ENCODE measurements around the gene GPR148.

GPR148 gene

DNA sequence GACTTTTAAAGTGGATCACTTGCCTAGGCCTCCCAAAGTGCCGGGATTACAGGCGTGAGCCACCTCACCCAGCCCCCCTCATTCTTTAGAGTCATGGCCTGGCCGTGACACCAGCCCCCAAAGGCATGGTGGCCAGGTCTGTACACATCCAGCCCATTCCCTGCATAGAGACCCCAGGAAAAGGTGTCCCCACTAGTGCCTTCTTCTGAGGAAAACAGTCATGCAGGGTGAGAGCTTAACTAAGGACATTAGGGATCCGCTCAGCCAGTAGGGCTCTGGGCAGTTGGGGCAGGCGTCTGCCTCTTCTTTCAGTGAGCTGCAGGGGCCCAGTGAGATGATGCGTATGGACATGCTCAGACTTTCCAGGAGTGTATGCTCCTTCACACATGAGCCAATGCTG, 20.8 kb downstream of the GPR148 start:
- DNase-seq (ENCODE audit: low spot score), result no peak

DNA sequence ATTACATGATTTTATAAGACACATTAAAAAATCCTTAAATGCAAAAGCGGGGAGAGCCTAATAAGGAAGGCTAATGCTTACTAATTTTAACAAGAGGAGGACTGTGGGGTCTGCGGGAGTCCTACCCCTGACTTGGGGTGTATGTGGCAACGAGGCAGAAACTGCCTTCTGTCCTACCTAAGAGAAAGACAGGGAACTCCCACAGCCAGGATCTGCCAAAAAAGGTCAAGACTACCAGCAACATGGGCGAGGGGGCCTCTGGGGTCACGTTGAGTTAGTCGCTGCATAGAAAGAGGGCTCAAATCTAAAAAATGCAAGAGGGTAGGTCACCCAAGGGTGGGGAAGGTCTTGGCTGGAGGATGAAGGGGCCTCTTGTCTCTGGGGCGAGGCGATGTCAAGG, 25.9 kb downstream of the GPR148 start:
- DNase-seq (ENCODE audit: low spot score), result no peak

DNA sequence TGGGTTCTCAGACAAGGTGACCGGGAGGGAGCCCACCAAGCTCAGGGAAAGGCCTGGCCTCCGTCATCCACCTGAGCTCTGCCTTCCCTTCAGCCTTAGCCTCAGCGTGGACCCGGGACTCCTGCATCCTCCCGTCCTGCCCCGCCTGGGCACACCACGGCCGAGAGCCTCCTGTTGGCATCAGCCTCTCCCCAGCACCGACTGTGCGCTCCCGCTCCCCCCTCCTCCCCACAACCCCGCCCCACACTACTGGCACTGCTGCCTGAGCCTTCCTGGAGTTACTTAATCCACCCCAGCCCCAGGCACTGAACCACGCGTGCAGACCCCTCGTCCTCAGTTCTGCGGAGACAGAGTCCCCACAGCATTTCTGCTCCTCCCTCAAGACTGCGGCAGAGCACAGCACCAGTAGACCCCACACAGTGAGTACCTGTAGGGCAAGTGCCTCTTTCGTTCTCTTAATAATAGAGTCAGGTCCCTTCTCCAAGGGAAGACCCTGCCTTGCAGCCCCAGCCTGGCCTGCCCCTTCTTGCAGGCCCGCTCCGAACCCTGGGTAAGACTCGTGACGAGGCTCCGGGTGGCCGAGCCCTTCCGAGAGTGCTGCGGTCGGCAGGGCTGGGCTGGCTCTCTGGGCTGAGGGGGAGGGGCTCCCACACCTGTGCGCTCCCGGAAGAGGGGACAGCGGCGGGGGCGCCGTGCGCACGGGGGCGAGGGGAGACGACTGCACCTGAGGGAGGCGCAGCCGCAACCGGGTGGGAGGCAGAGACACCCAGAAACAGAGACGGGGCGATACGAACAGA, 26.6 kb downstream of the GPR148 start, which contains the start of gene AMER3:
AMER3 (plus strand) TSS at position 285 of the 797 bp plus-strand sequence. CDS start 6,533 bp downstream, outside the sequence.
- no peak for DNase-seq (ENCODE audit: low spot score)

DNA sequence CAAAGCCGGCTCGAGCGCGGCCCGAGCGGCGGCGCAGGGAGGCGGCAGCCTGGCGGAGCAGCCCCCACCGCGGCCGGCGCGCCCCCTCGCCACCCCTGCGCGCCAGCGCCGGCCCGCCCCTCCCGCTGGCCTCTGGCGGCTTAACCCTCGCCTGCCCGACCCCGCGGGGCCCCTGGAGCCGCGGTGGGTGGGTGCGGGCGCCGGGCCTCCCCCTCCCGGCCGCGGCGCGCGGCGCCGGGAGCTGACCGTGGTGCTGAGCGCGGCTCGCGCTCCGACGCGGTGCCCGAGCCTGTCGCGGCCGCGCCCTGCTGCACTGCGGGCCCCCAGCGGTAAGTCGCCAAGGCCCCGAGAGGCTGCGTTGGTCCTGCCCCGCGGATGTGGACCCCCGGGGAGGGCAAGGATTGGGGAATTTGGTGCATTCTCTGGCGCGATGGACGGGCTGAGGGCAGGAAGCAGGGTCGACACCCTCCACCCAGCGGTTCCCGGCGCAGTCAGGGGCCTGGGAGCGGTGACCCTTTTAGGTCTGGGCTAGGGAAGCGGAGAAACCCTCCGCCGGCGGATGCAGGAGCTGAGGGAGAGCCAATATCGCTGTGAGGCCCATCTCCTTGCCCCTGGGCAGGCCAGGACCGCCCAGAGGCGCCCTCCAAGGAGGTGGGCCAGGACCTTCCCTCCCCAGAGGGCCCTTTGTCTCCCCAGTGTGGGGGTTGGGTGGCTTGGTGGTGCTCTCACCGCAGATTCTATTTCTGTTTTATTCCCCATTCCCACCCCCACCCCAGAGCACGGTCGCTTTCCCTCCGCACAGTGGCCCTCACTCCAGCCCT, 27.4 kb downstream of the GPR148 start:
- no peak for DNase-seq (ENCODE audit: low spot score)

DNA sequence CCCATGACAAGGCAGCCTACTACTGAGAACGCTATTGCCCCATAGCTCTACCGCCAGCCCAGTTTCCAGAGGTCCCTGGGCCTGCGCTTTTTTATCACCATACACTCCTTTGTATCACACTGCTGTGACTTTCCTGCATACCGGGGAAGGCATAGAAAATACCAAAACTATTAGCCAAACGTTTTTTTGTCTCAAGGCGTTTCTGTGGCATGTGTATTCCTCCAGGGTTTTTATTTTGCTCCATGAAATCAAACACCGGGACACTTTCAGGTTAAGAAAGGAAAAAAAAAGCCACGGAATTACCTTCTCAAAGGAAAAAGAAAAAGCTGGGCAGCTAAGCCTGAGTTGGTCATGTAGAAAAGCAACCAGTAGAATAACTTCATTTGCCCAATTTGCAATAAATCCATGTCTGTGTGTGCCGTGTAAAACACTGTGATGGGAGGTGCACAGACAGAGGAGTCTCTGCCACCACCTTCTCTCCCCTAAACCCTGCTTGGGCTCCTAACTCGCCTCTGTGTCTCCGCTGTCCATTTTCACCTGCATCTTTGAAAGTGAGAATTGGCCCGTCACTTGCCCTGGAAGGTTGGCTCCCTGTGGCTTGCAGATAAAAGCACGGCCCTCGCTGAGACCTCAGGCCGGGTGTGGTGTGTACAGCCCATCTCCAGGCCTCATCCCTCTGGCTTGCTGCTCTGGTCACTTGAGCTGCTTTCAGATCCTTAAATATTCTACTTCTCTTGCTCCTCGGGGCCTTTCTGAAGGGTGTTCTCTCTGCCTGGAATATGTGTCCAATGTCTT, 28.2 kb downstream of the GPR148 start:
- DNase-seq (ENCODE audit: low spot score), result no peak

DNA sequence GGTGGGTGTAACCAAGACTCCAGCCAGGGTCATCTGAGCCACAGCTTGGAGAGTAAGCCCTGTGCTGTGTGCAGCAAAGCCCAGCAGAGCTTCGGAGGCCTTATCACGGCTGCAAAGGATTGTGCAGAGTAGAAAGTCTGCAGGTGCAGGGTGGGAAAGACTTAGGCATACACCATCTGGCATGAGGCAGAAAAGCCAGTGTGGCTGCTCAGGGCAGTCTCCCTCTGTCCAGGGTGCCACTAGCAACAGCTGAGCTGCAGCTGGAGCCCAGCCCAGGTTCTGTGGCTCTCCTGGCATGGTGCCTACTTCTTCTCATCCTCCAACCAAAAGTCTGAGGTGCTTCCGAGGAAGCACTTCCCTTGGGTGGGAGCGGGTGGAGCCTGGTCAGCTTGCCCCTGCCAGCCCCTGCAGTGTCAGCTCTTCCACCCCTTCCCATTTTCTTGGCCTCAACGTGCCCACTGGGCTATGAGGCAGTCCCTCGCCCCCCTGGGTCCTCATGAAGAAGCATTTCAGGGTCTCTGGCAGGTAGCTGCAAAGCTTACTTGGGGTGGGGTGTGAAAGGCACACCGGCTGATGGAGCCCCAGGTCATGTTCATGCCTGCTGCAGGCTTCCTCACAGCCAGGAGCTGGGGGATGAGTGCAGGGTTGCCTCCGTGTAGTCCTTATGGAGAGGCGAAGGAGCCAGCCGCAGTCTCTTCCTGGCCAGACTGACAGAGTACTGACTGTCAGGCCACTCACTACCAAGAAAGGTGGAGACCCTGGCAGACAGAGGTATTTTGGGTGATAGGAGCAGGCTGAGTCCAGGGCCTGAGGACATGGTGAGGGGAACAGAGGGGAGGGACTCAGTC, 31.3 kb downstream of the GPR148 start:
- DNase-seq (ENCODE audit: low spot score), result no peak

DNA sequence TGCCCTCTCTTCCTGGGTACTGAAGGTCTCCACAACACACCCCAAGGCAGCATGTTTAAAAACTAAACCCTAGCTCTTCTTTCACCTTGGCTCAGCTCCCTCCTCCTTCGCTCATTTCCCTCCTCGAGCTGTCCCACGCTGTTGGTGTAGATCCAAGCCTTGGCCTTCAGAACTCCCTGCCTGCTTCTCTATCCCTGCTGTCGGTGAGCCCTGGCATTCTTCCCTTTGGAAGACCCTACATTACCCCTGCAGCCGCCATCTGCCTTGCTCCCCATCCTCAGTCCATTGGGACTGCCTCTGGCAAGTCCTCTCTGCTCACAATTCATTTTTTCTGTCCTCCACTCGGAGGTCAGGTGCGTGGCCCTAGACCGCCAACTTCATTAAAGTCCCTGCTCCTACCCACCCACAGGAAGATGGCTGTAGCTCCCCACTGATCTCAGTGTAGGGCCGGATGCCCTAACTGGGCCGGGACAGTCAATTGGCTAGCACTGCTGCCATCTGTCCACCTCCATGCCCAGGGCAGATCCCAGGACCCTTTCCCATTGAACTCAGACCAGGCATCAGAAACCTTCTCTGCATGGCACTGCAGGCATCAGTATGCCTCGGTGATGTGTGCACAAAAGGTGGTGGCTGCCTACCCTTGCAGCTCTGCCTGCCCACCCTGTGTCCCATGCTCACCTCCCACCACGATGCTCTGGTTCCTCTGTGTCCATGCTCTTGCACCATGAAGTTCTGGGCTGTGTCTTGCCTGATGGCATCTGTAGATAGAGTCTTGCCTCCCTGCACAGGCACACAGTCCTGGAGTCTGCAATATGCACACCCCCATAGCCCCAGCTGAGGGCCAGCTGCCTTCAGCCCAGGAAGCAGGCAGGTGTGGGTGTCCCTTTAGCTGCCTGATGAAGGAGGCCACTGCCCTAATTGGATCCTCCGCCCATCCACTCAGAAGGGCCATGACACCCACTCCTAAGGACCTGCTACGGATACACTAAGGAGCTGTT, 32.2 kb downstream of the GPR148 start:
- no peak for DNase-seq (ENCODE audit: low spot score)

DNA sequence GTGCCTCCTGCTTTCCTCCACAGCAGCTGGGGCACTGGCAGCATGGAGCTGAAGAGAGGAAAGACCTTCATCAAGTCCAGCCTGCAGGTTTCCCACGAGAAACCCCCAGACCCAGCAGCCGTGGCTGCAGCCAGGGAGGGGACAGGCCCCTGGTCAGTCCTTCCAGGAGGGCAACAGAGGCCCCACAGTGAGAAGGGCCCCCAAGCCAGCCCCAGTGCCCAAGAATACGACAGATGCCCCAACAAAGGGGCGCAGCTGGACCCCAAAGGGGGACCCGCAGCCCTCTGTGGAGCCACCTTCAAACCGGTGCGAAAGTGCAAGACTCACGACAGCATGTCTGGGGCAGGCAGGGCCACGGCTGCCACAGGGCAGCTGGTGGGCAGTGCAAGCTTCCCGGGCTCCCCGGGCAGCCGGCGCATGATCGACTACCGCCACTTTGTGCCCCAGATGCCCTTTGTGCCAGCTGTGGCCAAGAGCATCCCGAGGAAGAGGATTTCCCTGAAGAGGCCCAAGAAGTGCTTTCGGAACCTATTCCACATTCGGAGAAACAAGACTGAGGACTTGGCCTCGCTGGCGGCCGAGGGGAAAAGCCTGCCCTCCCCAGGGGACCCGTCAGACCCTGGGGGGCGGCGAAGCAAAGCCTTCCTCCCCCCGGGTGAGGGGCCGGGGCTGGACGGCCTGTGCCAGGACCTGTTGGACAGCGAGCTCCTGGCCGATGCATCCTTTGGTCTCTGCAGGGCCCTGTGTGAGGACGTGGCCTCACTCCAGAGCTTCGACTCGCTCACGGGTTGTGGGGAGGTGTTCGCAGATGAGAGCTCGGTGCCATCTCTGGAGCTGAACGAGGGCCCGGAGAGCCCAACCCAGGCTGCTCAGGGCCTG, 33.4 kb downstream of the GPR148 start:
- DNase-seq (ENCODE audit: low spot score), result no peak

DNA sequence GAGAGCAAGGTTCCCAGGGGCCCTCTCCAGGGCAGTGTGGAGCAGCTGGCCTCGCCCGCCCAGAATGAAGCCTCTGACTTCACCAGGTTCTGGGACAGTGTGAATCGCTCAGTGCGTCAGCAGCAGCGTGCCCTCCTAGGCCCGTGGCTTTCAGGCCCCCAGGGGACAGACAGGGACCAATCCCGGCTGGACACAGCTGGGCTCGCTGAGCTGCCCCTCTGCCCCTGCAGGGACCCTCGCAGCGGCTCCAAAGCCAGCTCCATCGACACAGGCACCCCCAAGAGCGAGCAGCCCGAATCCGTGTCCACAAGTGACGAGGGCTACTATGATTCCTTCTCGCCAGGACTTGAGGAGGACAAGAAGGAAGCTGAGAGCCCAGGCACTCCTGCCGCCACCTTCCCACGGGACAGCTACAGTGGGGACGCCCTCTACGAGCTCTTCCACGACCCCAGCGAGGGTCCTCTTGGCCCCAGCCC, 34.1 kb downstream of the GPR148 start:
- DNase-seq (ENCODE audit: low spot score), result no peak

DNA sequence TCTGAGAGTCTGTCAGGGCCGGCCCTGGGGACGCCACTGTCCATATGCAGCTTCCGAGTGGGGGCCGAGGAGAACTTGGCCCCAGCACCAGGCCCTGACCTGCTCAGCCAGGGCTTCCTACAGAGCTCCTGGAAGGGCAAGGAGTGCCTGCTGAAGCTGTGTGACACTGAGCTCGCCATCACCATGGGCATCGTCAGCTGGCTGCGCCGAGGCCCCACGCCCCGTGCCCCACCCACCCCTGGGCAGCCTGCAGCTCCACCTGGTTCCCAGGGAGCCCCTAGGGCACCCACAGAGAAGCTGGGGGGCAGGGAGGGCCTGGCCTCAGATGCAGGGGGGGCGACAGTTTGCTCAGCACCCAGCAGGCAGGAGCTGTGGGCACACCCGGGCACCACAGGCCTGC, 34.5 kb downstream of the GPR148 start:
- DNase-seq (ENCODE audit: low spot score), result no peak

DNA sequence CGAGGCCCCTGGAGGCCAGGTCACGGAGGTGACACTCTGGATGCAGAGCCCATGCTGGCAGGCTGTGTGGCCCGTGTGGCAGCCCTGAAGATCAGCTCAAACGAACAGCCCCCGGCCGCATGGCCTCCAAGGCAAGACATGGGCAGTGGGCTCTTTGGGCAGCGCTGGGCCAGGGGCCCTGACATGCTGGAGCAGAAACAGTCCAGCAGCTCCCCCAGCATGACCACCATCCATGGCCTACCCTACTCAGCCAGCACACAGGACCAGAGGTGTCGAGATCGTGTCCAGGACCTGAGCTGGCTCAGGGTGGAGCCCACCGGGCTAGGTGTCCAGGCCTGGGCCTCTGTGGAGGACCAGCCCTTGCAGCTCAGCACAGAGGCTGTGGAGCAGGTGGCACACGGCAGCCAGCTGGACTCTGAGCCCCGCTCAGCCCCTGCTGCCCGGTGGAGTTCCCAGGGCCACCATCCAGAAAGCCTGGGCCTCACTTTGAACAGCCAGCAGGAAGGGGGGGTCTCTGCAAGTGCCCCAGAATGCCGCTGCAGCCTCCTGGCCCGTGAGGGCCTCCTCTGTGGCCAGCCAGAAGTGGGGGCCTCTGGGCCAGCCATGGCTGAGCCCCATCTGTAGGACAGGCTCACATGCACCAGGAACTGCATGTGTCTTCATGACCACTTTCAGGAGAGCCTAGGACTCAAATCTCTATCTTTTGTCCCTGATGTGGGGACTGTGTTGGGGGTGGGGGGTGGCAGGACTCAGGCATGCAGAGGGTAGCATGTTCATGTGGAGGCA, 35.4 kb downstream of the GPR148 start:
- DNase-seq (ENCODE audit: low spot score), result no peak

DNA sequence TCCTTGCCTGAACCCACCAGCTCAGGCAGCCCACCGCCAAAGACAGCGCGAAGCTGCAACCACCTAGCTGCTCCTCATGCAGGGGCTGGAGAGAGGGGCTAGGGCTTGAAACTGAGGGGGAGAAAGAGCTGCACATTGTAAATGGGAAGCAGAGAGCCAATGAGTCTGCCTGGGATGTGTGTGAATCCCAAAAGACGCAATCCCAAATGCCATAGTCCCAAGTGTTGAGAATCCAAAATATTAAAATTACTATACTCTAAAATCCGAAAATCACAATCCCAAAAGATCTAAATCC, 35.9 kb downstream of the GPR148 start:
- DNase-seq (ENCODE audit: low spot score), result no peak

DNA sequence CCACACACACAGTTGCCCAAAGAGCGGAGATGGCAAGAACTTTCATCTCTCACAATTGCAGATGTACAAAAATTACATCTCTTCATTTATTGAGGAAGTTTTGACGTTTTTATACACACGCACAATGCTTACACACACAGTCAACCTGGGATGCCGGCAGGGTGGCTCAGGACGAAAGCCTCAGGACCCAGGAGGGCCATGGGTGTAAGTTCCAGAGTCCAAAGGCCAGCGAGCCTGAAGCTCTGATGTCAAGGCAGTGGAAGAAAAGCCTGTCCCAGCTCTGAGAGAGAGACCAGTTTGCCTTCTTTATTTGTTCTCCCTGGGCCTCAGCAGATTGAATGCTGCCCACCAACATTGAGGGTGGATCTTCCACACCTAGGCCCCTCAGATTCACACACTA, 36.6 kb downstream of the GPR148 start:
- DNase-seq (ENCODE audit: low spot score), result no peak

DNA sequence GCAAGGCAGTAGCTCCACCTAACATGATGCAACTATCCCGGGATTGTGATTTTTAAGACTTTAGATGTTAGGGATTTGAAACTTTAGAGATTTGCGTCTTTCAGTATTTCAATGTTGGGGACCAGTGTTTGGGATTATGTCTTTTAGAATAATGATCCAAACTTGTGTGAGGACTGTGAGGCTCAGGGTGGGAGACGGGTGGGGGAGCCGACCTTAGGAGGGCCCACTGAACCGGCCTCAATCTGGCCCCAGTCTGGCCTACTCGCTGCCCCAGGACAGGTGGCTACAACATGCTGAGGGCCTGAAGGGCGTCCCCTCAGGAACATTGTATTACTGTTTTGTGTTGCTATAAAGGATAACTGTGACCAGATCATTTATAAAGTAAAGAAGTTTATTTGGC, 37.2 kb downstream of the GPR148 start:
- DNase-seq (ENCODE audit: low spot score), result no peak

DNA sequence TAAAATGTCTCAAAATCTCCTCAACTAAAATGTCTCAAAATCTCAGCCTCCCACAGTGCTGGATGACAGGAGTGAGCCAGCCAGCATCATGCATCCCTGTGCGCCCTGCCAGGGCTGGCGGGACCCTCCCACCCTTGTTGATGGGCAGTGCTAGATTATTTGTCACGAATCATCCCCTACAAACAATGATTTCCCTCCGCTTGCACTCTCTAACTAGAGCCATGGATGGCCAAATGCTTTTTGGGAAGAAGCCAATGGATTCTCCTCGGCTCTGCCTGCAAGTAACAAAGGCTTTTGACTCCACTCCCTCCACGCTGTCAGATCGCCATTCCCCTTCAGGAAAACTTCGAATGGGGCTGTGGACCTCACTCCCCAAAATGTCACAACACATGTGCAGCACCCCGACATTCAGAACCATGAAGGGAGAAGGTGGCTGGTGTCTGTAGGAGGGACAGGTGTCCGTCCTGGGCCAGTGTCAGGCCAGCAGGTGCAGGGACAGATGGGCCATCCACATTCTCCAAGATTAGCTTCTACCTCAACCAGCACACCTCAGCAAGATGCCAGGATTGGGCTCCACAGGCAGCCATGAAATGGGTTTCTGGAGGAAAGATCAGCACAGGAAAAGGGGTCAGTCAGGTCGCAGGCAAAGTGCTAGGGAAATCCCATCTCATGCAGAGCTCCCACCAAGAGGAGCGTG, 38.0 kb downstream of the GPR148 start:
- DNase-seq (ENCODE audit: low spot score), result no peak

DNA sequence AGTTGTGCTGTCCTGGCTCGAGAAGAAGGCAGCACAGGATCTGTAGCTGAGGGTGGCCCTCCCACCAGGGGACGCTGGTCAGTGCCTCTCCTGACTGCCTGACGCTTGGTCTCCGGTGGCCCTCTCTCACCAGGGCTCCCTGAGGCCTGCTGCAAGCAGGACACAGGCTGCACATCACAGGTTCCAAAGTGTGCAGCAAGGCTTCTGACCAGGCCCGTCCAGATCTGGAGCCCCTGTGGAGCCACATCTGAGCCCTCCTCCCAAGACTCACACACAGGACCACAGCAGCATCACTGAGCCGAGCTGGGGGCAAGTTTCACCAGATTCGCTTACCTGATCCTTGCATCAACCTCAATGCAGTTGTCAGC, 38.5 kb downstream of the GPR148 start:
- DNase-seq (ENCODE audit: low spot score), result no peak

DNA sequence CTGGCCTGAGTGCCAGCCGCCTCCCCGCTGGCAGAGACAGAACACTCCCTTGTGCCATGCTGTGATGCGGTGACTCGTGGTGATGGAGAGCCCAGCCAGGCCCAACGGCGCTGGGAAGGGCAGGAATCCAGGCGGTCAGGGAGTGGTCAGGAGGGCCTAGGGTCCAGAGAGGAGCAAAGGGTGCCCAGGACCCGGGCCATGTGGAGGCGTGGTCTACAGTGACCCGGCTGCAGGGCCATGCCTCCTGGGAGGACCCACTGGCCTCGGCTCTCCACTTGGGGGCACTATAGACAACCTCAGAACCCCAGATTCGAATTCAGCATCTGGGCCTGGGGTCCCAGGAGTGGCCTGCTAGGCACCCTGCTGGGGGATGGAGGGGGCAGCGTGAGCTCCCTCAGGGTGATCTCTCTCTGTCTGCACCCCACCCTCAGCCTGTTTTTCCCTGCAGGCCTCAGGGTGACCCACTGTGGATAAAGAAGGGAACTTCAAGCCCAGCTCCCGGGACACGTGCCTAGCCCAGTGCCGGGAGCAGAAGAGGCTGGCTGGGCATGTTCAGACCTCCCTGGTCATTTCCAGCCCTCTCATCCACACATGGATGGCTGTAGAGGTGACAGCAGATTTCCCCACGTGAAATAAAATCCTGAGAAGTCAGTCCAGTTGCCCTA, 39.5 kb downstream of the GPR148 start:
- DNase-seq (ENCODE audit: low spot score), result peak; percentile 17
